H1 (cell line): Measurements from ENCODE around the gene CAPN8.

ENCODE experiments used
- ASH2L ChIP-seq: fragments of 200-600, 300-600 bp; sonication (generic); IDR thresholded peaks from one replicate; pipeline ENCODE4 v1.7.1; 2017; ENCODE audit warnings: low read length
- CREB1 ChIP-seq: IDR thresholded peaks from 2 replicates; pipeline ENCODE4 v1.6.1; 2012; ENCODE audit warnings: inconsistent platforms
- CTCF ChIP-seq, 3 experiments: IDR thresholded peaks; 1 replicate in 2 of 3; 2 replicates in 1 of 3; pipeline versions ENCODE4 v1.5.1 to v1.6.1; 2011; ENCODE audit warnings: low read length in 3 of 3, mild to moderate bottlenecking in 3 of 3, inconsistent platforms in 2 of 3, low read depth in 1 of 3, moderate library complexity in 1 of 3; ENCODE audit not compliant: insufficient read depth in 1 of 3; ENCODE audit errors: control extremely low read depth in 1 of 3
- EP300 ChIP-seq, 2 experiments: IDR thresholded peaks; 1 replicate in 1 of 2; 2 replicates in 1 of 2; pipeline ENCODE4 v1.6.1; 2011 to 2012; ENCODE audit warnings: low read depth in 2 of 2, low read length in 2 of 2, mild to moderate bottlenecking in 2 of 2, borderline replicate concordance in 1 of 2, inconsistent platforms in 1 of 2, moderate library complexity in 1 of 2
- EZH2 ChIP-seq: fragments of 200-600 bp; sonication (generic); IDR thresholded peaks from 2 replicates; pipeline ENCODE4 v1.7.1; 2012; ENCODE audit warnings: low read depth, mild to moderate bottlenecking, moderate library complexity, low read length, inconsistent platforms; ENCODE audit not compliant: severe bottlenecking
- JUND ChIP-seq: IDR thresholded peaks from 2 replicates; pipeline ENCODE4 v1.6.1; 2011; ENCODE audit warnings: mild to moderate bottlenecking, improper control_type of control experiment, low read length
- KDM4A ChIP-seq: IDR thresholded peaks from one replicate; pipeline ENCODE4 v1.7.1; 2012; ENCODE audit warnings: low read depth, mild to moderate bottlenecking, moderate library complexity, low read length, inconsistent platforms; ENCODE audit not compliant: severe bottlenecking
- SP1 ChIP-seq: IDR thresholded peaks from 2 replicates; pipeline ENCODE4 v1.6.1; 2011; ENCODE audit warnings: low read depth, low read length
- USF2 ChIP-seq: IDR thresholded peaks from 2 replicates; pipeline ENCODE4 v1.6.1; 2011; ENCODE audit warnings: low read length, improper control_type of control experiment

- TF ChIP-seq CTCF (IDR thresholded peaks at IDR 0.05; ENCODE audit: control extremely low read depth in 1 of 3, insufficient read depth in 1 of 3, low read depth in 1 of 3, low read length in 3 of 3) (no peak), CREB1 (no peak), KDM4A (no peak), EP300 (IDR thresholded peaks at IDR 0.05; ENCODE audit: borderline replicate concordance in 1 of 2, low read depth in 2 of 2, low read length in 2 of 2) (no peak), USF2 (no peak), JUND (no peak), SP1 (no peak), EZH2 (no peak), ASH2L (no peak)
These were observed 173.5 kb downstream of the CAPN8 start for GRCh38 chr1:223492044-223492443.
